SK-N-SH (cell line): ENCODE measurements around the gene MSMP. TPM values are rescaled to one million over a fixed set of nuclear protein-coding genes. Genes with fewer than 3 reads are reported as not detected.

Experiments
- CTCF ChIA-PET: fragments of 300-600, 350-600 bp; formaldehyde crosslinking; extraction: SDS; loops from one replicate; lab custom pipeline; 2021; lab: Yijun Ruan, JAX
- POLR2A ChIA-PET: fragments of 350-600 bp; sonication (Branson Sonifier 250); formaldehyde crosslinking; extraction: SDS; loops from one replicate; lab custom pipeline; 2020; ENCODE audit warnings: antibody characterized with exemption, inconsistent platforms; lab: Yijun Ruan, JAX
- DNase-seq: peaks from one replicate; pipeline ENCODE4 v3.0.0; 2012
- H2AFZ ChIP-seq: fragments of 200-600 bp; sonication (generic); 2 replicates; pipeline ENCODE4 v1.8.1; 2016; ENCODE audit warnings: antibody characterized with exemption, mild to moderate bottlenecking, low read depth
- H3F3A ChIP-seq: fragments of 200-600 bp; sonication (generic); replicated peaks from 2 replicates; pipeline ENCODE3; 2016; ENCODE audit warnings: antibody characterized with exemption, mild to moderate bottlenecking; ENCODE audit not compliant: insufficient read depth
- H3K27ac ChIP-seq, 2 experiments: fragments of 200-500 bp in 1 of 2; fragments of 200-600 bp in 1 of 2; sonication (Bioruptor generic) in 1 of 2; sonication (generic), shearing (Covaris generic) in 1 of 2; 2 replicates each; pipeline versions ENCODE4 v1.5.1 to v1.6.1; 2014 to 2016; ENCODE audit warnings: low read depth in 2 of 2, inconsistent platforms in 1 of 2, low read length in 1 of 2, mild to moderate bottlenecking in 1 of 2, mixed read lengths in 1 of 2
- H3K27me3 ChIP-seq: fragments of 200-600 bp; sonication (generic), shearing (Covaris generic); 2 replicates; pipeline ENCODE4 v1.6.1; 2016; ENCODE audit warnings: mixed run types; ENCODE audit not compliant: insufficient read depth
- H3K36me3 ChIP-seq, 2 experiments: fragments of 200-500 bp in 1 of 2; fragments of 200-600 bp in 1 of 2; sonication (Bioruptor generic) in 1 of 2; sonication (generic) in 1 of 2; replicated peaks in 1 of 2; 2 replicates each; pipeline versions ENCODE3 to v1.5.1; 2014 to 2016; ENCODE audit warnings: low read length in 1 of 2, mild to moderate bottlenecking in 1 of 2; ENCODE audit not compliant: insufficient read depth in 2 of 2, control insufficient read depth in 1 of 2
- H3K4me1 ChIP-seq, 2 experiments: fragments of 200-500 bp in 1 of 2; fragments of 200-600 bp in 1 of 2; sonication (Bioruptor generic) in 1 of 2; sonication (generic), shearing (Covaris generic) in 1 of 2; 2 replicates each; pipeline versions ENCODE4 v1.5.1 to v1.6.1; 2014 to 2016; ENCODE audit warnings: low read depth in 1 of 2, low read length in 1 of 2, mixed run types in 1 of 2; ENCODE audit not compliant: insufficient read depth in 2 of 2, control insufficient read depth in 1 of 2
- H3K4me2 ChIP-seq: fragments of 200-600 bp; sonication (generic), shearing (Covaris generic); 2 replicates; pipeline ENCODE4 v1.6.1; 2017; ENCODE audit warnings: mixed run types
- H3K4me3 ChIP-seq, 2 experiments: fragments of 200-500 bp in 1 of 2; fragments of 200-600 bp in 1 of 2; sonication (Bioruptor generic) in 1 of 2; sonication (generic), shearing (Covaris generic) in 1 of 2; 2 replicates each; pipeline versions ENCODE4 v1.5.1 to v1.8.1; 2014 to 2016; ENCODE audit warnings: low read depth in 2 of 2, inconsistent platforms in 1 of 2, low read length in 1 of 2, mild to moderate bottlenecking in 1 of 2, mixed read lengths in 1 of 2, moderate library complexity in 1 of 2
- H3K79me2 ChIP-seq: fragments of 200-600 bp; sonication (generic); 2 replicates; pipeline ENCODE4 v1.8.1; 2017; ENCODE audit warnings: mild to moderate bottlenecking; ENCODE audit not compliant: insufficient read depth
- H3K9ac ChIP-seq: fragments of 200-600 bp; sonication (generic); 2 replicates; pipeline ENCODE4 v1.6.1; 2017; ENCODE audit warnings: mixed run types
- H3K9me2 ChIP-seq: fragments of 200-600 bp; sonication (generic); 2 replicates; pipeline ENCODE4 v1.6.1; 2017; ENCODE audit warnings: mixed run types
- H3K9me3 ChIP-seq: fragments of 200-600 bp; sonication (generic); 2 replicates; pipeline ENCODE4 v1.6.1; 2017; ENCODE audit warnings: mixed run types, mild to moderate bottlenecking, moderate library complexity
- H4K20me1 ChIP-seq: fragments of 200-600 bp; sonication (generic); 2 replicates; pipeline ENCODE4 v1.6.1; 2017; ENCODE audit warnings: mild to moderate bottlenecking, mixed run types; ENCODE audit not compliant: insufficient read depth
- EP300 ChIP-seq, 2 experiments: IDR thresholded peaks; 2 replicates each; pipeline versions ENCODE4 v1.4.0 to v1.6.1; 2012; ENCODE audit warnings: borderline replicate concordance in 1 of 2, low read depth in 1 of 2, low read length in 1 of 2
- EZH2phosphoT487 ChIP-seq: fragments of 200-600 bp; sonication (generic); IDR thresholded peaks from 2 replicates; pipeline ENCODE4 v1.6.1; 2017; ENCODE audit warnings: low read depth, mixed run types, mild to moderate bottlenecking, antibody characterized with exemption, moderate library complexity, borderline replicate concordance
- FOSL2 ChIP-seq: IDR thresholded peaks from 2 replicates; pipeline ENCODE4 v1.4.0; 2012; ENCODE audit warnings: low read depth, mild to moderate bottlenecking, moderate library complexity, borderline replicate concordance
- FOXJ3 ChIP-seq: sonication (generic); formaldehyde crosslinking; IDR thresholded peaks from 2 replicates; pipeline ENCODE4 v1.5.1; 2020; ENCODE audit warnings: mild to moderate bottlenecking, missing genetic modification reagents
- FOXM1 ChIP-seq: IDR thresholded peaks from 2 replicates; pipeline ENCODE4 v1.4.0; 2012; ENCODE audit warnings: low read depth, mild to moderate bottlenecking
- GABPA ChIP-seq: IDR thresholded peaks from 2 replicates; pipeline ENCODE4 v1.4.0; 2012; ENCODE audit warnings: low read depth, mild to moderate bottlenecking
- GATA2 ChIP-seq: sonication (generic); formaldehyde crosslinking; IDR thresholded peaks from 2 replicates; pipeline ENCODE4 v1.5.0; 2020; ENCODE audit warnings: mild to moderate bottlenecking, missing genetic modification reagents
- JUND ChIP-seq: IDR thresholded peaks from 2 replicates; pipeline ENCODE4 v1.4.0; 2012
- MEF2A ChIP-seq: IDR thresholded peaks from 2 replicates; pipeline ENCODE4 v1.4.0; 2012; ENCODE audit warnings: low read depth, borderline replicate concordance
- MXI1 ChIP-seq: IDR thresholded peaks from 2 replicates; pipeline ENCODE4 v1.6.1; 2012; ENCODE audit warnings: mild to moderate bottlenecking, low read depth, low read length, improper control_type of control experiment
- NFIC ChIP-seq: IDR thresholded peaks from 2 replicates; pipeline ENCODE4 v1.4.0; 2012; ENCODE audit warnings: borderline replicate concordance
- NRF1 ChIP-seq: IDR thresholded peaks from 2 replicates; pipeline ENCODE4 v1.6.1; 2012; ENCODE audit warnings: low read depth, mild to moderate bottlenecking, low read length
- POLR2AphosphoS5 ChIP-seq: IDR thresholded peaks from 2 replicates; pipeline ENCODE4 v1.6.1; 2012; ENCODE audit warnings: low read depth, low read length
- RFX5 ChIP-seq: IDR thresholded peaks from 2 replicates; pipeline ENCODE4 v1.6.1; 2012; ENCODE audit warnings: mild to moderate bottlenecking, improper control_type of control experiment, low read length
- RXRA ChIP-seq: IDR thresholded peaks from 2 replicates; pipeline ENCODE4 v1.4.0; 2012; ENCODE audit warnings: low read depth, mild to moderate bottlenecking, borderline replicate concordance
- SMC3 ChIP-seq: IDR thresholded peaks from 2 replicates; pipeline ENCODE4 v1.6.1; 2012; ENCODE audit warnings: low read depth, low read length, improper control_type of control experiment
- TCF12 ChIP-seq: IDR thresholded peaks from 2 replicates; pipeline ENCODE4 v1.4.0; 2012
- YY1 ChIP-seq: IDR thresholded peaks from 2 replicates; pipeline ENCODE4 v1.4.0; 2012; ENCODE audit warnings: low read depth, mild to moderate bottlenecking
- WGBS: methylation state at CpG from one replicate; pipeline ENCODE4 v1.1.6; 2017; ENCODE audit warnings: low lambda C conversion rate; 5-methylcytosine and 5-hydroxymethylcytosine counted together
- polyA plus RNA-seq, 3 experiments: library from polyadenylated mRNA; depleted of rRNA; stranded (reverse); fragments of >200 nt; gene quantifications; 2 replicates each; pipeline ENCODE4 v1.2.3, GENCODE V29; 2012
- TF ChIP-seq, protein P1 (sequence below): fragments of 150-350 bp; IDR thresholded peaks from 2 replicates; pipeline ENCODE4 v1.6.1; 2016; ENCODE audit warnings: mild to moderate bottlenecking, low read depth, low read length
- TF ChIP-seq, protein P2 (sequence below): IDR thresholded peaks from 2 replicates; pipeline ENCODE4; 2012
- TF ChIP-seq, protein P3 (sequence below): IDR thresholded peaks from 2 replicates; pipeline ENCODE4 v1.4.0; 2012; ENCODE audit warnings: low read depth
- TF ChIP-seq, protein P4 (sequence below): IDR thresholded peaks from 2 replicates; pipeline ENCODE4 v1.4.0; 2012; ENCODE audit warnings: low read depth, borderline replicate concordance
- TF ChIP-seq, protein P5 (sequence below): IDR thresholded peaks from 2 replicates; pipeline ENCODE4 v1.4.0; 2012; ENCODE audit warnings: low read depth, borderline replicate concordance
- TF ChIP-seq, protein P6 (sequence below): fragments of 200-600 bp; sonication (generic); IDR thresholded peaks from 2 replicates; pipeline ENCODE4 v1.6.1; 2017; ENCODE audit warnings: antibody characterized with exemption, mild to moderate bottlenecking, moderate library complexity

MSMP gene
- polyA plus RNA-seq, 1 of the 3 experiments (the other 2 are of a cell fraction): 1.2 TPM

DNA sequence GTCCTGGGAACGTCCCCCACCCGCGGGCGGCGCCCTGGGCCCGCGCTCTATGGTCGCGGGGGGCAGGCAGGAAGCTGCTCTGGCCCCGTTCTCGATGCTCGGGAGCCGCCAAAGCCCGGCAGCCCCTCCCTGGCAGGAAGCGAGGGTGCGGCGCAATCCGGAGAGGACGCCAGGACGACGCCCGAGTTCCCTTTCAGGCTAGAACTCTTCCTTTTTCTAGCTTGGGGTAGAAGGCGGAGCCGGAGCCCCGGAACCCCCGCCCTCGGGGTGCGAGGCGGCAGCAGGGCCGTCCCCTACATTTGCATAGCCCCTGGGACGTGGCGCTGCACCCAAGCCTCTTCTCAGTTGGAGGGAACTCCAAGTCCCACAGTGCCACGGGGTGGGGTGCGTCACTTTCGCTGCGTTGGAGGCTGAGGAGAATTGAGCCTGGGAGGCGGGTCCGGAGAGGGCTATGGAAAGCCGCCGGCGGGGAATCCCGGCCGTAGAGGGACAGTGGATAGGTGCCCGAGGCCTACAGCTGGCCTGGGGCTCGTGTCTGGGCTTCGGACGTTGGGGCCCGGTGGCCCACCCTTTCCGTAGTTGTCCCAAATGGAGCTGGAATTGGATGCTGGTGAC lies 21.8 kb downstream of the MSMP start, which contains the start of the genes CREB3 and TLN1:
Gene CREB3 (plus strand): TSS at position 482 of the 615 bp plus-strand sequence. CDS start 107 bp downstream, at position 589.
Gene TLN1 (minus strand): TSS at position 11 of the 615 bp plus-strand sequence. CDS start 6,501 bp downstream, outside the sequence.
- H3K9me3 ChIP-seq: no peaks in the 10 kb centered on the region
- H3K4me3 ChIP-seq: peak within 1 kb of the TSS; percentile 89 to 96
- ChIA-PET POLR2A (interaction anchor here (0.8 to 3.1 kb wide), 12 partner anchors 11 to 74 kb away, joined by 3 to 28 read pairs (median 6); partner anchors contain the start of genes ARHGEF39, CCDC107, GBA2 and RGP1), CTCF (interaction anchor here (0.7 to 9.7 kb wide), 23 partner anchors 9 to 150 kb away, joined by 3 to 103 read pairs (median 5); partner anchors contain the start of genes ARHGEF39, CCDC107, GBA2 and HINT2)
- 0% methylated on average over 13 of the region's 49 CpGs for WGBS
- H3K9me2 ChIP-seq: no peaks in the 10 kb centered on the region
- peaks cover 34 to 49% of the 10 kb centered on the region in 2 experiments for H3K4me1 ChIP-seq
- H4K20me1 ChIP-seq: peaks cover 16% of the 10 kb centered on the region
- peak; percentile 97 for DNase-seq
- peak within 1 kb of the TSS; percentile 94 for H3K9ac ChIP-seq
- H2AFZ ChIP-seq: 0 out of 2 replicates have a peak within 1 kb of the TSS, but pooled peaks have one; percentile 27
- H3K36me3 ChIP-seq: peaks cover 26 to 35% of the 10 kb centered on the region in 2 experiments
- H3K4me2 ChIP-seq: peak within 1 kb of the TSS; percentile 91
- peaks cover 68% of the 10 kb centered on the region for H3F3A ChIP-seq
- no peaks in the 10 kb centered on the region for H3K27me3 ChIP-seq
- peak within 1 kb of the TSS; percentile 88 to 94 for H3K27ac ChIP-seq
- peaks cover 74% of the 10 kb centered on the region for H3K79me2 ChIP-seq
- TF ChIP-seq MXI1 (no peak), EP300 (IDR thresholded peaks at IDR 0.05; ENCODE audit: borderline replicate concordance in 1 of 2, low read depth in 1 of 2, low read length in 1 of 2) (peak in 1 of 2 experiments; percentile 62; a peak in 1 of 4 replicates), FOSL2 (peak; percentile 20; the same call in 1 of the 2 replicates), MEF2A (no peak), FOXJ3 (0 out of 2 replicates have a peak, but pooled peaks have one; percentile 20), YY1 (0 out of 2 replicates have a peak, but pooled peaks have one; percentile 26), POLR2AphosphoS5 (peak; percentile 59; the same call in 1 of the 2 replicates), TCF12 (0 out of 2 replicates have a peak, but pooled peaks have one; percentile 45), FOXM1 (peak; percentile 46; the same call in 1 of the 2 replicates), RXRA (no peak), EZH2phosphoT487 (no peak), NFIC (no peak), SMC3 (no peak; the same call in 1 of the 2 replicates), GATA2 (CRISPR knock-in tag) (no peak), GABPA (peak; percentile 94), NRF1 (no peak; the same call in 1 of the 2 replicates), RFX5 (peak; percentile 32; the same call in 1 of the 2 replicates), JUND (no peak)
- TF ChIP-seq, protein P1, sequence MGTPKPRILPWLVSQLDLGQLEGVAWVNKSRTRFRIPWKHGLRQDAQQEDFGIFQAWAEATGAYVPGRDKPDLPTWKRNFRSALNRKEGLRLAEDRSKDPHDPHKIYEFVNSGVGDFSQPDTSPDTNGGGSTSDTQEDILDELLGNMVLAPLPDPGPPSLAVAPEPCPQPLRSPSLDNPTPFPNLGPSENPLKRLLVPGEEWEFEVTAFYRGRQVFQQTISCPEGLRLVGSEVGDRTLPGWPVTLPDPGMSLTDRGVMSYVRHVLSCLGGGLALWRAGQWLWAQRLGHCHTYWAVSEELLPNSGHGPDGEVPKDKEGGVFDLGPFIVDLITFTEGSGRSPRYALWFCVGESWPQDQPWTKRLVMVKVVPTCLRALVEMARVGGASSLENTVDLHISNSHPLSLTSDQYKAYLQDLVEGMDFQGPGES: no peak
- TF ChIP-seq, protein P2, sequence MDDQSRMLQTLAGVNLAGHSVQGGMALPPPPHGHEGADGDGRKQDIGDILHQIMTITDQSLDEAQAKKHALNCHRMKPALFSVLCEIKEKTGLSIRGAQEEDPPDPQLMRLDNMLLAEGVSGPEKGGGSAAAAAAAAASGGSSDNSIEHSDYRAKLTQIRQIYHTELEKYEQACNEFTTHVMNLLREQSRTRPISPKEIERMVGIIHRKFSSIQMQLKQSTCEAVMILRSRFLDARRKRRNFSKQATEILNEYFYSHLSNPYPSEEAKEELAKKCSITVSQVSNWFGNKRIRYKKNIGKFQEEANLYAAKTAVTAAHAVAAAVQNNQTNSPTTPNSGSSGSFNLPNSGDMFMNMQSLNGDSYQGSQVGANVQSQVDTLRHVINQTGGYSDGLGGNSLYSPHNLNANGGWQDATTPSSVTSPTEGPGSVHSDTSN: no peak; the same call in 1 of the 2 replicates
- TF ChIP-seq, protein P3, sequence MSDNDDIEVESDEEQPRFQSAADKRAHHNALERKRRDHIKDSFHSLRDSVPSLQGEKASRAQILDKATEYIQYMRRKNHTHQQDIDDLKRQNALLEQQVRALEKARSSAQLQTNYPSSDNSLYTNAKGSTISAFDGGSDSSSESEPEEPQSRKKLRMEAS: peak; percentile 81
- TF ChIP-seq, protein P4, sequence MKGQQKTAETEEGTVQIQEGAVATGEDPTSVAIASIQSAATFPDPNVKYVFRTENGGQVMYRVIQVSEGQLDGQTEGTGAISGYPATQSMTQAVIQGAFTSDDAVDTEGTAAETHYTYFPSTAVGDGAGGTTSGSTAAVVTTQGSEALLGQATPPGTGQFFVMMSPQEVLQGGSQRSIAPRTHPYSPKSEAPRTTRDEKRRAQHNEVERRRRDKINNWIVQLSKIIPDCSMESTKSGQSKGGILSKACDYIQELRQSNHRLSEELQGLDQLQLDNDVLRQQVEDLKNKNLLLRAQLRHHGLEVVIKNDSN: no peak
- TF ChIP-seq, protein P5, sequence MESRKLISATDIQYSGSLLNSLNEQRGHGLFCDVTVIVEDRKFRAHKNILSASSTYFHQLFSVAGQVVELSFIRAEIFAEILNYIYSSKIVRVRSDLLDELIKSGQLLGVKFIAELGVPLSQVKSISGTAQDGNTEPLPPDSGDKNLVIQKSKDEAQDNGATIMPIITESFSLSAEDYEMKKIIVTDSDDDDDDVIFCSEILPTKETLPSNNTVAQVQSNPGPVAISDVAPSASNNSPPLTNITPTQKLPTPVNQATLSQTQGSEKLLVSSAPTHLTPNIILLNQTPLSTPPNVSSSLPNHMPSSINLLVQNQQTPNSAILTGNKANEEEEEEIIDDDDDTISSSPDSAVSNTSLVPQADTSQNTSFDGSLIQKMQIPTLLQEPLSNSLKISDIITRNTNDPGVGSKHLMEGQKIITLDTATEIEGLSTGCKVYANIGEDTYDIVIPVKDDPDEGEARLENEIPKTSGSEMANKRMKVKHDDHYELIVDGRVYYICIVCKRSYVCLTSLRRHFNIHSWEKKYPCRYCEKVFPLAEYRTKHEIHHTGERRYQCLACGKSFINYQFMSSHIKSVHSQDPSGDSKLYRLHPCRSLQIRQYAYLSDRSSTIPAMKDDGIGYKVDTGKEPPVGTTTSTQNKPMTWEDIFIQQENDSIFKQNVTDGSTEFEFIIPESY: no peak; the same call in 1 of the 2 replicates
- TF ChIP-seq, protein P6, sequence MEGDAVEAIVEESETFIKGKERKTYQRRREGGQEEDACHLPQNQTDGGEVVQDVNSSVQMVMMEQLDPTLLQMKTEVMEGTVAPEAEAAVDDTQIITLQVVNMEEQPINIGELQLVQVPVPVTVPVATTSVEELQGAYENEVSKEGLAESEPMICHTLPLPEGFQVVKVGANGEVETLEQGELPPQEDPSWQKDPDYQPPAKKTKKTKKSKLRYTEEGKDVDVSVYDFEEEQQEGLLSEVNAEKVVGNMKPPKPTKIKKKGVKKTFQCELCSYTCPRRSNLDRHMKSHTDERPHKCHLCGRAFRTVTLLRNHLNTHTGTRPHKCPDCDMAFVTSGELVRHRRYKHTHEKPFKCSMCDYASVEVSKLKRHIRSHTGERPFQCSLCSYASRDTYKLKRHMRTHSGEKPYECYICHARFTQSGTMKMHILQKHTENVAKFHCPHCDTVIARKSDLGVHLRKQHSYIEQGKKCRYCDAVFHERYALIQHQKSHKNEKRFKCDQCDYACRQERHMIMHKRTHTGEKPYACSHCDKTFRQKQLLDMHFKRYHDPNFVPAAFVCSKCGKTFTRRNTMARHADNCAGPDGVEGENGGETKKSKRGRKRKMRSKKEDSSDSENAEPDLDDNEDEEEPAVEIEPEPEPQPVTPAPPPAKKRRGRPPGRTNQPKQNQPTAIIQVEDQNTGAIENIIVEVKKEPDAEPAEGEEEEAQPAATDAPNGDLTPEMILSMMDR: peak; percentile 22; the same call in 1 of the 2 replicates
